ENCODE data around the gene OR5P2. TPM values are rescaled to one million over a fixed set of nuclear protein-coding genes. Genes with fewer than 3 reads are reported as not detected.

OR5P2 gene
- total and polyA plus RNA-seq, 2 of the 8 experiments (the other 6 are each of a cell fraction or from before 2014, with no cell fraction given) = 0.08 TPM; not detected in 1

DNA sequence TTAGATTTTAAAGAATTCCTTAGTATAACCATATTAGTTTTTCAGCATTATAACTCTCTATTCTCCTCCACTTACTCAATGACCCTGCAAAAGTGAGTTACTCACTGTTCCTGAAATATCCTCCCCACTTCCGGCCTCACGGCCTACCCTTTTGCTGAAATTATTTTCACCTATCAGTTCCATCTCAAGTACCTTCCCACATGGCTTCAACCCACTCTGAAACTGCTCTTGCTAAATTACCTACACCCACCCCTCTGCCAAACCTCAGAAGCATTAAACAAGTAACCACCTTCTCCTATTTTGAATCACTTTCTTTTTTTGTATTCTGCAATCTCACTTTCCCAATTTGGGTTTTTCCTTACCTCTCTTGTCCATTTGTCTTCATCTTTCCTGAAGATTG, 37.7 kb downstream of the OR5P2 start:
- no peak overlapping the region for H3K27ac ChIP-seq (ENCODE audit: low read depth, low read length)
- no peak overlapping the region for H2AFZ ChIP-seq (ENCODE audit: low read length)
- no peak for DNase-seq (ENCODE audit: low read depth in 1 of 2, low spot score in 2 of 2)
- TF ChIP-seq SRF (IDR thresholded peaks at IDR 0.05; ENCODE audit: low read depth, low read length) (no peak), JUND (IDR thresholded peaks at IDR 0.05; ENCODE audit: low read length) (no peak), SAP30 (IDR thresholded peaks at IDR 0.05; ENCODE audit: insufficient read depth, insufficient replicate concordance, low read length) (no peak), GTF2F1 (IDR thresholded peaks at IDR 0.05; ENCODE audit: borderline replicate concordance, low read depth, low read length) (no peak), KDM1A (IDR thresholded peaks at IDR 0.05; ENCODE audit: borderline replicate concordance, low read length) (no peak), POLR2A (IDR thresholded peaks at IDR 0.05; ENCODE audit: control extremely low read depth in 1 of 2, low read depth in 2 of 2, low read length in 2 of 2) (no peak), ATF3 (IDR thresholded peaks at IDR 0.05; ENCODE audit: insufficient read depth, low read depth, low read length) (no peak), CEBPB (IDR thresholded peaks at IDR 0.05; ENCODE audit: low read depth, low read length) (no peak), EZH2 (IDR thresholded peaks at IDR 0.05; ENCODE audit: low read depth, low read length, severe bottlenecking) (no peak), TBP (IDR thresholded peaks at IDR 0.05; ENCODE audit: low read depth, low read length) (no peak)

More for the DNA sequence above, 37.7 kb downstream of the OR5P2 start:
- Histone ChIP-seq H3K36me3 (ENCODE audit: control insufficient read depth in 2 of 4, insufficient read depth in 4 of 4, low read length in 3 of 4) (no peaks in the 10 kb centered on the region), H2BK5ac (ENCODE audit: low read depth, low read length) (no peak overlapping the region), H3K4me3 (ENCODE audit: extremely low read depth in 1 of 4, insufficient read depth in 2 of 4, low read depth in 3 of 4, low read length in 4 of 4) (no peak overlapping the region), H4K8ac (ENCODE audit: extremely low read depth, insufficient read depth, low read length) (no peak overlapping the region), H3K23ac (ENCODE audit: insufficient read length) (no peak overlapping the region), H3K56ac (replicated peaks; ENCODE audit: insufficient read length, low read depth, low read length) (no peak overlapping the region), H3K23me2 (ENCODE audit: low read depth, low read length) (no peaks in the 10 kb centered on the region), H4K5ac (ENCODE audit: insufficient read length, low read depth, low read length) (no peak overlapping the region), H3K79me1 (ENCODE audit: low read depth, low read length) (no peaks in the 10 kb centered on the region), H3K14ac (ENCODE audit: insufficient read length) (no peak overlapping the region), H4K91ac (replicated peaks; ENCODE audit: insufficient read length, low read length) (no peak overlapping the region), H3K9me3 (ENCODE audit: insufficient read depth in 2 of 2, low read depth in 1 of 2, low read length in 1 of 2) (no peaks in the 10 kb centered on the region; a peak in 1 of 4 replicates), H3K4me2 (ENCODE audit: insufficient read depth in 1 of 2, low read depth in 2 of 2, low read length in 2 of 2) (no peak overlapping the region), H2BK20ac (ENCODE audit: low read length) (no peak overlapping the region), H4K20me1 (replicated peaks in 1 of 2; ENCODE audit: control insufficient read depth in 1 of 2, insufficient read depth in 2 of 2, low read length in 2 of 2) (no peaks in the 10 kb centered on the region), H3K4me1 (replicated peaks in 1 of 4; ENCODE audit: control insufficient read depth in 3 of 4, insufficient read depth in 4 of 4, low read length in 3 of 4) (no peaks in the 10 kb centered on the region), H2AK5ac (ENCODE audit: low read depth, low read length) (no peak overlapping the region), H2BK12ac (ENCODE audit: low read depth, low read length) (no peak overlapping the region), H2BK15ac (ENCODE audit: low read length) (no peak overlapping the region), H3K27me3 (replicated peaks in 1 of 4; ENCODE audit: control insufficient read depth in 3 of 4, extremely low read depth in 1 of 4, insufficient read depth in 3 of 4, low read length in 3 of 4) (no peaks in the 10 kb centered on the region), H2BK120ac (replicated peaks; ENCODE audit: low read depth, low read length) (no peak overlapping the region), H3K9ac (replicated peaks in 1 of 4; ENCODE audit: extremely low read depth in 1 of 4, low read depth in 3 of 4, low read length in 3 of 4) (no peak overlapping the region), H3K18ac (ENCODE audit: extremely low read depth, low read length) (no peak overlapping the region), H3K4ac (replicated peaks; ENCODE audit: insufficient read length, low read depth, low read length) (no peak overlapping the region), H3K79me2 (ENCODE audit: control insufficient read depth in 1 of 2, insufficient read depth in 2 of 2, low read length in 2 of 2) (no peaks in the 10 kb centered on the region)
- ChIA-PET CTCF (ENCODE audit: partially characterized antibody) (no interaction called here), POLR2A (ENCODE audit: partially characterized antibody) (no interaction called here)
- FAIRE-seq = no peak
- WGBS, 2 experiments (ENCODE audit: extremely low coverage in 1 of 2, insufficient coverage in 1 of 2, insufficient read length in 1 of 2, insufficient replicate concordance in 2 of 2, low coverage in 1 of 2, low lambda C conversion rate in 2 of 2, missing lambda C conversion rate in 1 of 2) = 88% methylated on average over 2 of the region's 2 CpGs; no CpG with 5 or more reads in 1 of the 2 experiments
